SK-N-SH treated with all-trans-retinoic acid at 6 μM for 48 hours (cell line): ENCODE results near the gene KCNMA1.

Source experiments
- ESRRG ChIP-seq: fragments of 250-450 bp; sonication (Bioruptor Pico); IDR thresholded peaks from 2 replicates; pipeline ENCODE4 v1.6.1; 2021; ENCODE audit warnings: mild to moderate bottlenecking
- GLIS3 ChIP-seq: fragments of 250-450 bp; sonication (Bioruptor Pico); IDR thresholded peaks from 2 replicates; pipeline ENCODE4 v1.5.0; 2020; ENCODE audit warnings: mild to moderate bottlenecking, moderate library complexity
- ISL1 ChIP-seq: fragments of 250-450 bp; sonication (Bioruptor Pico); IDR thresholded peaks from 2 replicates; pipeline ENCODE4 v2.1.2; 2022; ENCODE audit warnings: mild to moderate bottlenecking, moderate library complexity
- RARB ChIP-seq: fragments of 250-450 bp; sonication (Bioruptor Pico); IDR thresholded peaks from 2 replicates; pipeline ENCODE4 v1.8.0; 2021; ENCODE audit warnings: mild to moderate bottlenecking, moderate library complexity
- SNAI2 ChIP-seq: fragments of 250-450 bp; sonication (Bioruptor Pico); IDR thresholded peaks from 2 replicates; pipeline ENCODE4 v1.5.0; 2020; ENCODE audit warnings: mild to moderate bottlenecking, moderate library complexity
- TCF4 ChIP-seq: fragments of 250-450 bp; sonication (Bioruptor Pico); IDR thresholded peaks from 2 replicates; pipeline ENCODE4 v1.8.0; 2021; ENCODE audit warnings: mild to moderate bottlenecking, moderate library complexity, borderline replicate concordance
- TOX ChIP-seq: fragments of 250-450 bp; sonication (Bioruptor Pico); IDR thresholded peaks from 2 replicates; pipeline ENCODE4 v1.8.0; 2021; ENCODE audit warnings: mild to moderate bottlenecking, moderate library complexity, borderline replicate concordance
- ZFP30 ChIP-seq: fragments of 450-650 bp; formaldehyde crosslinking; IDR thresholded peaks from 2 replicates; pipeline ENCODE4 v1.5.0; 2022; ENCODE audit warnings: mild to moderate bottlenecking, moderate library complexity
- ZNF8 ChIP-seq: fragments of 450-650 bp; formaldehyde crosslinking; IDR thresholded peaks from 2 replicates; pipeline ENCODE4 v1.5.0; 2020; ENCODE audit warnings: mild to moderate bottlenecking, moderate library complexity
- TF ChIP-seq, protein P1 (sequence below): fragments of 250-450 bp; sonication (Bioruptor Pico); IDR thresholded peaks from 2 replicates; pipeline ENCODE4 v1.5.0; 2020; ENCODE audit warnings: mild to moderate bottlenecking, moderate library complexity

DNA sequence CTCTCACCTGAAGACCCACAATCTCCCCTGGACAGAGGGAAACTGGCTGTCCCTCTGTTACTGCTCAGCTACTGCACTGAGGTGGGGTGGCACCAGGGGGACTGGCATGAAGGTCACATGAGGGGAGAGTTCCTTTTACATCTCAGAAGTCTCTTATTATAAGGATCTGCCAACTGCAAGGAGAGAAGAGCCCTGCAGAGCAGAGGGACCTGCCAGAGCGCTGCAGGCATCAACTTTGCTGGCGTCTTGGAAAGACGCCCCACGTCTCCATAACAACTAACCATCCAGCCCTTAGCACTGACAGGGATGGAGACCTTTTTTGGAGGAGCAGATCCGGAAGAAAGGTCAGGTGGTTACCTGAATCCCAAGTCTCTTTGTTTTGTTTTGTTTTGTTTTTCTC is 218.6 kb downstream of the KCNMA1 start:
- no peak for TF ChIP-seq GLIS3 (CRISPR knock-in tag)
- TF ChIP-seq SNAI2 (CRISPR knock-in tag) = no peak
- TF ChIP-seq RARB (CRISPR knock-in tag) = no peak
- no peak for TF ChIP-seq ZFP30
- TF ChIP-seq ZNF8 = no peak
- TF ChIP-seq TOX (CRISPR knock-in tag) = no peak
- TF ChIP-seq ESRRG = no peak
- TF ChIP-seq, protein P1, sequence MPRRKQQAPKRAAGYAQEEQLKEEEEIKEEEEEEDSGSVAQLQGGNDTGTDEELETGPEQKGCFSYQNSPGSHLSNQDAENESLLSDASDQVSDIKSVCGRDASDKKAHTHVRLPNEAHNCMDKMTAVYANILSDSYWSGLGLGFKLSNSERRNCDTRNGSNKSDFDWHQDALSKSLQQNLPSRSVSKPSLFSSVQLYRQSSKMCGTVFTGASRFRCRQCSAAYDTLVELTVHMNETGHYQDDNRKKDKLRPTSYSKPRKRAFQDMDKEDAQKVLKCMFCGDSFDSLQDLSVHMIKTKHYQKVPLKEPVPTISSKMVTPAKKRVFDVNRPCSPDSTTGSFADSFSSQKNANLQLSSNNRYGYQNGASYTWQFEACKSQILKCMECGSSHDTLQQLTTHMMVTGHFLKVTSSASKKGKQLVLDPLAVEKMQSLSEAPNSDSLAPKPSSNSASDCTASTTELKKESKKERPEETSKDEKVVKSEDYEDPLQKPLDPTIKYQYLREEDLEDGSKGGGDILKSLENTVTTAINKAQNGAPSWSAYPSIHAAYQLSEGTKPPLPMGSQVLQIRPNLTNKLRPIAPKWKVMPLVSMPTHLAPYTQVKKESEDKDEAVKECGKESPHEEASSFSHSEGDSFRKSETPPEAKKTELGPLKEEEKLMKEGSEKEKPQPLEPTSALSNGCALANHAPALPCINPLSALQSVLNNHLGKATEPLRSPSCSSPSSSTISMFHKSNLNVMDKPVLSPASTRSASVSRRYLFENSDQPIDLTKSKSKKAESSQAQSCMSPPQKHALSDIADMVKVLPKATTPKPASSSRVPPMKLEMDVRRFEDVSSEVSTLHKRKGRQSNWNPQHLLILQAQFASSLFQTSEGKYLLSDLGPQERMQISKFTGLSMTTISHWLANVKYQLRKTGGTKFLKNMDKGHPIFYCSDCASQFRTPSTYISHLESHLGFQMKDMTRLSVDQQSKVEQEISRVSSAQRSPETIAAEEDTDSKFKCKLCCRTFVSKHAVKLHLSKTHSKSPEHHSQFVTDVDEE (CRISPR knock-in tag) = no peak
- no peak for TF ChIP-seq ISL1 (CRISPR knock-in tag)
- no peak for TF ChIP-seq TCF4
